ENCODE results near the gene NEK7.

GRCh38 chr1:198326232-198326631 lies 169.4 kb downstream of the NEK7 start:
- TF ChIP-seq TAF1 (IDR thresholded peaks at IDR 0.05; ENCODE audit: low read depth), result no peak
- TF ChIP-seq, protein P1, sequence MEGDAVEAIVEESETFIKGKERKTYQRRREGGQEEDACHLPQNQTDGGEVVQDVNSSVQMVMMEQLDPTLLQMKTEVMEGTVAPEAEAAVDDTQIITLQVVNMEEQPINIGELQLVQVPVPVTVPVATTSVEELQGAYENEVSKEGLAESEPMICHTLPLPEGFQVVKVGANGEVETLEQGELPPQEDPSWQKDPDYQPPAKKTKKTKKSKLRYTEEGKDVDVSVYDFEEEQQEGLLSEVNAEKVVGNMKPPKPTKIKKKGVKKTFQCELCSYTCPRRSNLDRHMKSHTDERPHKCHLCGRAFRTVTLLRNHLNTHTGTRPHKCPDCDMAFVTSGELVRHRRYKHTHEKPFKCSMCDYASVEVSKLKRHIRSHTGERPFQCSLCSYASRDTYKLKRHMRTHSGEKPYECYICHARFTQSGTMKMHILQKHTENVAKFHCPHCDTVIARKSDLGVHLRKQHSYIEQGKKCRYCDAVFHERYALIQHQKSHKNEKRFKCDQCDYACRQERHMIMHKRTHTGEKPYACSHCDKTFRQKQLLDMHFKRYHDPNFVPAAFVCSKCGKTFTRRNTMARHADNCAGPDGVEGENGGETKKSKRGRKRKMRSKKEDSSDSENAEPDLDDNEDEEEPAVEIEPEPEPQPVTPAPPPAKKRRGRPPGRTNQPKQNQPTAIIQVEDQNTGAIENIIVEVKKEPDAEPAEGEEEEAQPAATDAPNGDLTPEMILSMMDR (IDR thresholded peaks at IDR 0.05; ENCODE audit: poor library complexity, severe bottlenecking), result no peak
- TF ChIP-seq SMC3 (conservative IDR thresholded peaks at IDR 0.05; ENCODE audit: poor library complexity), result no peak
- TF ChIP-seq, protein P2, sequence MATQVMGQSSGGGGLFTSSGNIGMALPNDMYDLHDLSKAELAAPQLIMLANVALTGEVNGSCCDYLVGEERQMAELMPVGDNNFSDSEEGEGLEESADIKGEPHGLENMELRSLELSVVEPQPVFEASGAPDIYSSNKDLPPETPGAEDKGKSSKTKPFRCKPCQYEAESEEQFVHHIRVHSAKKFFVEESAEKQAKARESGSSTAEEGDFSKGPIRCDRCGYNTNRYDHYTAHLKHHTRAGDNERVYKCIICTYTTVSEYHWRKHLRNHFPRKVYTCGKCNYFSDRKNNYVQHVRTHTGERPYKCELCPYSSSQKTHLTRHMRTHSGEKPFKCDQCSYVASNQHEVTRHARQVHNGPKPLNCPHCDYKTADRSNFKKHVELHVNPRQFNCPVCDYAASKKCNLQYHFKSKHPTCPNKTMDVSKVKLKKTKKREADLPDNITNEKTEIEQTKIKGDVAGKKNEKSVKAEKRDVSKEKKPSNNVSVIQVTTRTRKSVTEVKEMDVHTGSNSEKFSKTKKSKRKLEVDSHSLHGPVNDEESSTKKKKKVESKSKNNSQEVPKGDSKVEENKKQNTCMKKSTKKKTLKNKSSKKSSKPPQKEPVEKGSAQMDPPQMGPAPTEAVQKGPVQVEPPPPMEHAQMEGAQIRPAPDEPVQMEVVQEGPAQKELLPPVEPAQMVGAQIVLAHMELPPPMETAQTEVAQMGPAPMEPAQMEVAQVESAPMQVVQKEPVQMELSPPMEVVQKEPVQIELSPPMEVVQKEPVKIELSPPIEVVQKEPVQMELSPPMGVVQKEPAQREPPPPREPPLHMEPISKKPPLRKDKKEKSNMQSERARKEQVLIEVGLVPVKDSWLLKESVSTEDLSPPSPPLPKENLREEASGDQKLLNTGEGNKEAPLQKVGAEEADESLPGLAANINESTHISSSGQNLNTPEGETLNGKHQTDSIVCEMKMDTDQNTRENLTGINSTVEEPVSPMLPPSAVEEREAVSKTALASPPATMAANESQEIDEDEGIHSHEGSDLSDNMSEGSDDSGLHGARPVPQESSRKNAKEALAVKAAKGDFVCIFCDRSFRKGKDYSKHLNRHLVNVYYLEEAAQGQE (IDR thresholded peaks at IDR 0.05; ENCODE audit: borderline replicate concordance), result no peak

All from neural cell (in vitro differentiated cells).